Measurements from ENCODE around the gene SEBOX.

Gene SEBOX

DNA sequence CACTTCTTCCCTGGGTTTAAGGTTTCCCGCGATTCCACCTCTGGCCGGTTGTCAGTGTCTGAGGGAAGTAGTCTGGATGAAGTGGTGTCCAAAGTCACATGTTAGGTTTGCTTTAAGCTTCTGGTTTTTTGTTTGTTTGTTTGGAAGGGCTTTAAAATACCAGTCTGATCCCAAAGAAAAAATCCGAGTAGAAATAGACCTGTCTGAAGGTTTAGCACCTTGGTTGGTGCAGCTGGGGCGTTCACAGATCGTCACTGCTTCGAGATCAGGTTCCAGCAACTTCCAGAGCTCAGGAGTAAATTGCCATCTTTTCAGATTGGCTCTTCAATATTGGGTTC, 45.4 kb downstream of the SEBOX start:
- H3F3A ChIP-seq (ENCODE audit: control insufficient read depth, insufficient read depth): 0 out of 2 replicates have a peak, but pooled peaks cover 4% of the 10 kb centered on the region
- peak overlapping the region; percentile 80 for H3K4me2 ChIP-seq (ENCODE audit: low read length)
- H3K79me2 ChIP-seq (ENCODE audit: control insufficient read depth, low read length): peaks cover 74% of the 10 kb centered on the region
- H3K9me2 ChIP-seq (replicated peaks; ENCODE audit: control insufficient read depth, low read length): no peaks in the 10 kb centered on the region
- H3K27ac ChIP-seq (ENCODE audit: low read depth, low read length): peak overlapping the region; percentile 74
- H3K9me3 ChIP-seq (ENCODE audit: control insufficient read depth, insufficient read depth, low read length): no peaks in the 10 kb centered on the region
- H3K4me1 ChIP-seq (ENCODE audit: control insufficient read depth, low read length): peaks cover 57% of the 10 kb centered on the region
- H4K20me1 ChIP-seq (ENCODE audit: control insufficient read depth, insufficient read depth, low read depth, low read length): peaks cover 31% of the 10 kb centered on the region
- no peak for TF ChIP-seq EZH2phosphoT487 (IDR thresholded peaks at IDR 0.05; ENCODE audit: borderline replicate concordance, low read length)
- TF ChIP-seq, protein P1, sequence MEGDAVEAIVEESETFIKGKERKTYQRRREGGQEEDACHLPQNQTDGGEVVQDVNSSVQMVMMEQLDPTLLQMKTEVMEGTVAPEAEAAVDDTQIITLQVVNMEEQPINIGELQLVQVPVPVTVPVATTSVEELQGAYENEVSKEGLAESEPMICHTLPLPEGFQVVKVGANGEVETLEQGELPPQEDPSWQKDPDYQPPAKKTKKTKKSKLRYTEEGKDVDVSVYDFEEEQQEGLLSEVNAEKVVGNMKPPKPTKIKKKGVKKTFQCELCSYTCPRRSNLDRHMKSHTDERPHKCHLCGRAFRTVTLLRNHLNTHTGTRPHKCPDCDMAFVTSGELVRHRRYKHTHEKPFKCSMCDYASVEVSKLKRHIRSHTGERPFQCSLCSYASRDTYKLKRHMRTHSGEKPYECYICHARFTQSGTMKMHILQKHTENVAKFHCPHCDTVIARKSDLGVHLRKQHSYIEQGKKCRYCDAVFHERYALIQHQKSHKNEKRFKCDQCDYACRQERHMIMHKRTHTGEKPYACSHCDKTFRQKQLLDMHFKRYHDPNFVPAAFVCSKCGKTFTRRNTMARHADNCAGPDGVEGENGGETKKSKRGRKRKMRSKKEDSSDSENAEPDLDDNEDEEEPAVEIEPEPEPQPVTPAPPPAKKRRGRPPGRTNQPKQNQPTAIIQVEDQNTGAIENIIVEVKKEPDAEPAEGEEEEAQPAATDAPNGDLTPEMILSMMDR (IDR thresholded peaks at IDR 0.05; ENCODE audit: low read depth, low read length, poor library complexity, severe bottlenecking): no peak
- peak overlapping the region; percentile 82 for H3K4me3 ChIP-seq (ENCODE audit: low read length)
- peaks cover 50% of the 10 kb centered on the region for H3K36me3 ChIP-seq (ENCODE audit: control insufficient read depth, low read length)
- H3K27me3 ChIP-seq (ENCODE audit: control insufficient read depth, low read length): no peaks in the 10 kb centered on the region

DNA sequence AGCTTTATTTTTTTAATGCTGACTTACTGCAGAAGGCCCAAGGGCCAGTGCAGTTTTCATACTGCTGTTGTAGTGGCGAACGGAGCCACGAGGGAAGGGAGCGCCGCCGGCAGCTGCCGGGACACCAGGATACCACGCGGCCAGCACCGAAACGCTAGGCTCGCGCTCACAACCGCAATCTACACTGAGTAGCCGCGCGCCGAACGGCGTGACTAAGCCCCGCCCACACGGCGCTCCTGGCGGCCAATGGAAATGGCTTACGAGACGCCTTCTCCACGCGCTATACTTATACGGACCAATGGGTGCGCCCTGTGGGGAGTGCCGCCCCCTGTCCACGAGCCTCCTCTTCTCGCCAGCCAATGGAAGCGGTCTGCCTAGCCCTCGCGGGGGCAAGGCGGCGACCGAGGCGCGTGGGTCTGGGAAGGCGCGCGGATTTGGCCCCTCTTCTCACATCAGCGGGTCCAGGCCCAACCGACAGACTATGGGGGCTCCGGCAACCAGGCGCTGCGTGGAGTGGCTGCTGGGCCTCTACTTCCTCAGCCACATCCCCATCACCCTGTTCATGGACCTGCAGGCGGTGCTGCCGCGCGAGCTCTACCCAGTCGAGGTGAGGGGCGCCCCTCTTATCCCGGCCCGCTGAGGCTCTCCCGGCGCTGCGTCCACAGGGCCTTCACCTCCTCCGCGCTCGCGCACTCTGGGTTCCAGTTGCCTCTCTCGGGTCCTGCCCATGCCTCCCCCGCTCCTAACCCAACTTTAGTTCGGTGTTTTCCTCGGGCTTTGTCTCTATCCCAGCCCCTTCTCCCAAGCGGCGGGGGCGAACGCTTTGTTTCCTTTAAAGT, 46.0 kb downstream of the SEBOX start, which contains the start of gene TMEM97:
TMEM97 (plus strand) TSS at position 442 of the 839 bp plus-strand sequence; CDS start at position 482, 40 bp downstream.
- Histone ChIP-seq H3K27me3 (ENCODE audit: control insufficient read depth, low read length) (no peaks in the 10 kb centered on the region), H3K9me2 (replicated peaks; ENCODE audit: control insufficient read depth, low read length) (no peaks in the 10 kb centered on the region), H3K9me3 (ENCODE audit: control insufficient read depth, insufficient read depth, low read length) (no peaks in the 10 kb centered on the region), H3K4me3 (ENCODE audit: low read length) (peak within 1 kb of the TSS; percentile 82), H3K4me1 (ENCODE audit: control insufficient read depth, low read length) (peaks cover 51% of the 10 kb centered on the region), H4K20me1 (ENCODE audit: control insufficient read depth, insufficient read depth, low read depth, low read length) (peaks cover 25% of the 10 kb centered on the region), H3F3A (ENCODE audit: control insufficient read depth, insufficient read depth) (no peaks in the 10 kb centered on the region), H3K79me2 (ENCODE audit: control insufficient read depth, low read length) (peaks cover 68% of the 10 kb centered on the region), H3K4me2 (ENCODE audit: low read length) (peak within 1 kb of the TSS; percentile 81), H3K27ac (ENCODE audit: low read depth, low read length) (peak within 1 kb of the TSS; percentile 74), H3K36me3 (ENCODE audit: control insufficient read depth, low read length) (peaks cover 44% of the 10 kb centered on the region)
- TF ChIP-seq, protein P1 (IDR thresholded peaks at IDR 0.05; ENCODE audit: low read depth, low read length, poor library complexity, severe bottlenecking): no peak
- no peak for TF ChIP-seq EZH2phosphoT487 (IDR thresholded peaks at IDR 0.05; ENCODE audit: borderline replicate concordance, low read length)

DNA sequence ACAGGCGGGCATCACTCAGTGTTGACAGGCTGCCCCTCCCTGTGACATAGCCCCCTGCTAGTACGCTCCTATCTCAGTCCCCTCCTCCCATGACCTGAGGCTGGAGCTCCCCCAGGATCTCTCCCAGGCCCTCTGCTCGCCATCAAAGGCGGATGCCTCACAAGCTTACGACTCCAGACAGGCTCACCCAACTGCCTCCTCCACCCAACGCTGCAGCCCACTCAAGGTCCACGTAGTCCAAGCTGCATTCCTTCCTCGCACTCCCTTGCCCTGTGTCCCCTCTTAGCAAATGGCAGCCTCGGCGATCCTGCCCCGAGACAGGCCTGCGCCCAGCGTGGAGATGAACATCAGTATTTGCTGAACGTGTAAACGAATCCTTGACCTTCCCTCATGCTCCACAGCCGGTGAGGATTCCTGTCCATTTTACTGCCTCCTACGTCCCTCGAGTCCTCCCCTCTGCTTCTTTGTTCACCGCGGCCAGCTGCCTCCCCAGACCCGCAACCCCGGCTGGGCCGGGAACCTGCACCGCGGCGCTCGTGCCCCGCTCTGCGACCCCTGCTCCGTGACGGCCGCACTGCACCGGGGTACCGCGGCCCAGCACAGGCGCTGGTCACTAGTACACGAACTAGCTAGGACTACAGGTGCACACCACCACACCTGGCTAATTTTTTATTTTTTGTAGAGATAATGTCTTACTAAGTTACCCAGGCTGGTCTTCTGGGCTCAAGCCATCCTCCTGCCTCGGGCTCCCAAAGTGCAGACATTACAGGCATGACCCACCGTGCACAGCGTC, 46.8 kb downstream of the SEBOX start:
- Histone ChIP-seq H3F3A (ENCODE audit: control insufficient read depth, insufficient read depth) (peaks cover 6% of the 10 kb centered on the region), H3K4me2 (ENCODE audit: low read length) (peak overlapping the region; percentile 81), H3K27me3 (ENCODE audit: control insufficient read depth, low read length) (no peaks in the 10 kb centered on the region), H3K4me3 (ENCODE audit: low read length) (peak overlapping the region; percentile 82), H3K4me1 (ENCODE audit: control insufficient read depth, low read length) (peaks cover 44% of the 10 kb centered on the region), H3K9me2 (replicated peaks; ENCODE audit: control insufficient read depth, low read length) (no peaks in the 10 kb centered on the region), H3K9me3 (ENCODE audit: control insufficient read depth, insufficient read depth, low read length) (no peaks in the 10 kb centered on the region), H3K79me2 (ENCODE audit: control insufficient read depth, low read length) (peaks cover 60% of the 10 kb centered on the region), H3K27ac (ENCODE audit: low read depth, low read length) (peak overlapping the region; percentile 70), H3K36me3 (ENCODE audit: control insufficient read depth, low read length) (peaks cover 44% of the 10 kb centered on the region), H4K20me1 (ENCODE audit: control insufficient read depth, insufficient read depth, low read depth, low read length) (peaks cover 24% of the 10 kb centered on the region)
- TF ChIP-seq, protein P1 (IDR thresholded peaks at IDR 0.05; ENCODE audit: low read depth, low read length, poor library complexity, severe bottlenecking): peak; percentile 21
- TF ChIP-seq EZH2phosphoT487 (IDR thresholded peaks at IDR 0.05; ENCODE audit: borderline replicate concordance, low read length): no peak

Measured in DOHH2 (cell line).